ENCODE measurements around the gene LRRC31. TPM values are rescaled to one million over a fixed set of nuclear protein-coding genes. Genes with fewer than 3 reads are reported as not detected.
A peak's percentile ranks its signal among the peaks of the same experiment; 100 is the strongest.

Gene LRRC31
- total RNA-seq, 5 donors from 2014 or later (not counting 1 experiment from before 2014, with no cell fraction given) = not detected

GRCh38 chr3:169867584-169868210, 2.0 kb downstream of the LRRC31 start:
- ATAC-seq (replicated peaks in 1 of 4) = no peak
- DNase-seq = no peak
- H3K36me3 Mint-ChIP-seq = no peaks in the 10 kb centered on the region
- no peak overlapping the region for H3K4me3 Mint-ChIP-seq
- CTCF ChIA-PET = interaction anchor here (0.6 to 0.7 kb wide), 4 partner anchors 153 to 793 kb away, joined by 4 to 5 read pairs (median 4); no protein-coding TSS in a partner anchor
- Histone ChIP-seq H3K27ac (ENCODE audit: low read length) (no peak overlapping the region), H3K27me3 (replicated peaks in 1 of 2; ENCODE audit: control insufficient read depth in 2 of 2, extremely low read depth in 1 of 2, insufficient read depth in 2 of 2, low read length in 1 of 2) (peaks cover 0 to 4% of the 10 kb centered on the region in 2 experiments), H3K4me1 (ENCODE audit: control insufficient read depth in 1 of 2, extremely low read depth in 1 of 2, insufficient read depth in 2 of 2, low read length in 2 of 2) (peaks cover 26 to 39% of the 10 kb centered on the region in 2 experiments), H3K36me3 (ENCODE audit: control insufficient read depth in 2 of 2, extremely low read depth in 1 of 2, insufficient read depth in 1 of 2, low read length in 1 of 2) (no peaks in the 10 kb centered on the region), H3K9me3 (no peaks in the 10 kb centered on the region), H3K4me3 (ENCODE audit: control insufficient read depth in 1 of 2, extremely low read depth in 1 of 2, low read length in 1 of 2) (no peak overlapping the region)
- no peaks in the 10 kb centered on the region for H3K9me3 Mint-ChIP-seq
- POLR2A ChIA-PET = no interaction called here
- H3K27ac Mint-ChIP-seq = no peak overlapping the region
- peaks cover 0 to 3% of the 10 kb centered on the region in 2 donors for H3K27me3 Mint-ChIP-seq
- H3K4me1 Mint-ChIP-seq = peaks cover 45 to 53% (median 45%) of the 10 kb centered on the region in 3 donors
- WGBS (ENCODE audit: insufficient coverage) = 79% methylated on average over 2 of the region's 3 CpGs

DNA sequence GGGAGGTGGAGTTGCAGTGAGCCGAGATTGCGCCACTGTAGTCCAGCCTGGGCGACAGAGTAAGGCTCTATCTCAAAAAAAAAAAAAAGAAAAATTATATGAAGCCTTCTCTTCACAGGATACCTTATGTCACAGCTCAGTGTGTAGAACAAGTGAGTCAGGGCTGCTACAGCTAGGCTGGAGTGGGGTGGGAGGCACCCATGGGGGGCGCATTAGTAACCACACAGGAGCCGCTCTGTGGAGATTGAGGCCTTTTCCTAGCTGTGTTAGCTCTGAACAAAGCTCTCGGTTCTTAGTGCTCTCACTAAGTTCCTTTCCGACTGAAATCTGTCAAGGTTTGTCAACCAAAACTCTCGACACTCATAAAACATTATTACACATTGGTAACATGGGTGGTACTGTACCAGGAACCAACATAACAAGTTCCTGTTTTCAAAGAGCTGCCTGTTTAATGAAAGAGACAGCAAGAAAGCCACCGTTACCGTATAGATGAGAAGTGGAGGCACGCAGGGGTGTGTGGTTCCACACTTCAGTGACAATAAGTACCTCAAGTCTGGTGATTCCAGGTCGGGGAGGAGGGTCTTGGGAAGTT, 4.5 kb downstream of the LRRC31 start:
- no peaks in the 10 kb centered on the region for H3K36me3 ChIP-seq (ENCODE audit: control insufficient read depth in 2 of 2, extremely low read depth in 1 of 2, insufficient read depth in 1 of 2, low read length in 1 of 2)
- peak; percentile 78 to 85 (median 83) for ATAC-seq (replicated peaks in 1 of 4)
- H3K27ac ChIP-seq (ENCODE audit: low read length) = no peak overlapping the region
- H3K27me3 ChIP-seq (replicated peaks in 1 of 2; ENCODE audit: control insufficient read depth in 2 of 2, extremely low read depth in 1 of 2, insufficient read depth in 2 of 2, low read length in 1 of 2) = peaks cover 0 to 4% of the 10 kb centered on the region in 2 experiments
- peak in 10 of 35 experiments; percentile 1 to 29 (median 14) for DNase-seq
- CTCF ChIA-PET = interaction anchor here in 1 of 2 donors (0.8 kb wide), 2 partner anchors 171 to 285 kb away, joined by 3 read pairs; no protein-coding TSS in a partner anchor
- Mint-ChIP-seq H3K4me1 (peaks cover 28 to 37% (median 29%) of the 10 kb centered on the region in 3 donors), H3K9me3 (no peaks in the 10 kb centered on the region), H3K36me3 (no peaks in the 10 kb centered on the region), H3K27me3 (peaks cover 0 to 4% of the 10 kb centered on the region in 2 donors), H3K27ac (peak overlapping the region; percentile 88 to 92), H3K4me3 (peak overlapping the region in 2 of 3 donors; percentile 15 to 56)
- 12% methylated on average over 4 of the region's 12 CpGs for WGBS (ENCODE audit: insufficient coverage)
- H3K4me3 ChIP-seq (ENCODE audit: control insufficient read depth in 1 of 2, extremely low read depth in 1 of 2, low read length in 1 of 2) = no peak overlapping the region
- POLR2A ChIA-PET = interaction anchor here in 1 of 2 donors (0.6 kb wide), 1 partner anchor 272 kb away, joined by 3 read pairs; no protein-coding TSS in a partner anchor
- H3K4me1 ChIP-seq (ENCODE audit: control insufficient read depth in 1 of 2, extremely low read depth in 1 of 2, insufficient read depth in 2 of 2, low read length in 2 of 2) = peaks cover 17 to 26% of the 10 kb centered on the region in 2 experiments
- H3K9me3 ChIP-seq = no peaks in the 10 kb centered on the region

DNA sequence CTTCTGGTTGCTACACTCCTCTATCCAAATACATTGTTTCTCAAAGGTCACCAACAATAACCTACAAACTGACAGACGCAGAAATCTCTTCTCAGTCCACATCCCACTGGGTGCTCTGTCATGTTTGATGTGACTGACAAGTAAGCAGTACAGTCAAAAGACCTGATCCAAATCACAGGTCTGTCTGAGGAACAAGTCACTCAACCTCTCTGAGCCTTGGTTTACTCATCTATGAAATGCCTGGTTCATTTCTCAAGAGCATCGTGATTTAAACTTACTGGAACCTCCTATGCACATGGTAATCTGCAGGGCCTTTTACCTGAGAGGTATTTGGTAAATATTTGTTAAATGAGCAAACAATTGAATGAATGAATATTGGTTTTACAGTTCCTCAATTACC, 5.5 kb downstream of the LRRC31 start:
- Histone ChIP-seq H3K9me3 (no peaks in the 10 kb centered on the region), H3K4me3 (ENCODE audit: control insufficient read depth in 1 of 2, extremely low read depth in 1 of 2, low read length in 1 of 2) (no peak overlapping the region), H3K36me3 (ENCODE audit: control insufficient read depth in 2 of 2, extremely low read depth in 1 of 2, insufficient read depth in 1 of 2, low read length in 1 of 2) (no peaks in the 10 kb centered on the region), H3K4me1 (ENCODE audit: control insufficient read depth in 1 of 2, extremely low read depth in 1 of 2, insufficient read depth in 2 of 2, low read length in 2 of 2) (peaks cover 17 to 26% of the 10 kb centered on the region in 2 experiments), H3K27me3 (replicated peaks in 1 of 2; ENCODE audit: control insufficient read depth in 2 of 2, extremely low read depth in 1 of 2, insufficient read depth in 2 of 2, low read length in 1 of 2) (peaks cover 0 to 4% of the 10 kb centered on the region in 2 experiments), H3K27ac (ENCODE audit: low read length) (no peak overlapping the region)
- Mint-ChIP-seq H3K36me3 (no peaks in the 10 kb centered on the region), H3K9me3 (no peaks in the 10 kb centered on the region), H3K27ac (peak overlapping the region in 1 of 2 donors; percentile 44), H3K4me3 (no peak overlapping the region), H3K27me3 (peaks cover 0 to 4% of the 10 kb centered on the region in 2 donors), H3K4me1 (peaks cover 24 to 29% (median 25%) of the 10 kb centered on the region in 3 donors)
- ChIA-PET CTCF (interaction anchor here (0.7 to 1.5 kb wide), 4 partner anchors 23 to 946 kb away, joined by 3 to 5 read pairs (median 4); partner anchors contain the start of gene SEC62 (in 1 of the 2)), POLR2A (no interaction called here)
- no CpG with 5 or more reads among the region's 2 CpGs for WGBS (ENCODE audit: insufficient coverage)
- ATAC-seq (replicated peaks in 1 of 4) = no peak
- no peak for DNase-seq

GRCh38 chr3:169863458-169863899, 6.3 kb downstream of the LRRC31 start:
- H3K27me3 ChIP-seq (replicated peaks in 1 of 2; ENCODE audit: control insufficient read depth in 2 of 2, extremely low read depth in 1 of 2, insufficient read depth in 2 of 2, low read length in 1 of 2) = peaks cover 0 to 4% of the 10 kb centered on the region in 2 experiments
- peak; percentile 7 to 86 (median 42) for DNase-seq
- no peaks in the 10 kb centered on the region for H3K9me3 Mint-ChIP-seq
- no peaks in the 10 kb centered on the region for H3K9me3 ChIP-seq
- ATAC-seq (replicated peaks in 1 of 4) = peak; percentile 56 to 75 (median 60)
- POLR2A ChIA-PET = no interaction called here
- peak overlapping the region in 1 of 3 donors; percentile 47 for H3K4me3 Mint-ChIP-seq
- H3K36me3 ChIP-seq (ENCODE audit: control insufficient read depth in 2 of 2, extremely low read depth in 1 of 2, insufficient read depth in 1 of 2, low read length in 1 of 2) = no peaks in the 10 kb centered on the region
- no peaks in the 10 kb centered on the region for H3K36me3 Mint-ChIP-seq
- CTCF ChIA-PET = interaction anchor here (0.6 to 1.5 kb wide), 11 partner anchors 10 to 223 kb away, joined by 3 to 4 read pairs (median 4); partner anchors contain the start of gene SEC62 (in 1 of the 2)
- H3K4me1 Mint-ChIP-seq = peaks cover 24 to 29% (median 25%) of the 10 kb centered on the region in 3 donors
- H3K4me1 ChIP-seq (ENCODE audit: control insufficient read depth in 1 of 2, extremely low read depth in 1 of 2, insufficient read depth in 2 of 2, low read length in 2 of 2) = peaks cover 17 to 26% of the 10 kb centered on the region in 2 experiments
- peaks cover 0 to 4% of the 10 kb centered on the region in 2 donors for H3K27me3 Mint-ChIP-seq
- H3K27ac Mint-ChIP-seq = peak overlapping the region in 1 of 2 donors; percentile 22
- no peak overlapping the region for H3K27ac ChIP-seq (ENCODE audit: low read length)
- no peak overlapping the region for H3K4me3 ChIP-seq (ENCODE audit: control insufficient read depth in 1 of 2, extremely low read depth in 1 of 2, low read length in 1 of 2)
- WGBS (ENCODE audit: insufficient coverage) = 14% methylated on average over 1 of the region's 6 CpGs

- Histone ChIP-seq H3K9me3 (no peaks in the 10 kb centered on the region), H3K27ac (ENCODE audit: low read length) (no peak overlapping the region), H3K4me3 (ENCODE audit: control insufficient read depth in 1 of 2, extremely low read depth in 1 of 2, low read length in 1 of 2) (no peak overlapping the region), H3K27me3 (replicated peaks in 1 of 2; ENCODE audit: control insufficient read depth in 2 of 2, extremely low read depth in 1 of 2, insufficient read depth in 2 of 2, low read length in 1 of 2) (peaks cover 0 to 4% of the 10 kb centered on the region in 2 experiments), H3K36me3 (ENCODE audit: control insufficient read depth in 2 of 2, extremely low read depth in 1 of 2, insufficient read depth in 1 of 2, low read length in 1 of 2) (no peaks in the 10 kb centered on the region), H3K4me1 (ENCODE audit: control insufficient read depth in 1 of 2, extremely low read depth in 1 of 2, insufficient read depth in 2 of 2, low read length in 2 of 2) (peaks cover 17 to 26% of the 10 kb centered on the region in 2 experiments)
- H3K4me3 Mint-ChIP-seq = no peak overlapping the region
- peaks cover 0 to 4% of the 10 kb centered on the region in 2 donors for H3K27me3 Mint-ChIP-seq
- POLR2A ChIA-PET = interaction anchor here in 1 of 2 donors (0.6 kb wide), 1 partner anchor 17 kb away, joined by 6 read pairs; no protein-coding TSS in a partner anchor
- 76% methylated on average over 3 of the region's 5 CpGs for WGBS (ENCODE audit: insufficient coverage)
- H3K9me3 Mint-ChIP-seq = no peaks in the 10 kb centered on the region
- H3K36me3 Mint-ChIP-seq = no peaks in the 10 kb centered on the region
- no peak overlapping the region for H3K27ac Mint-ChIP-seq
- CTCF ChIA-PET = interaction anchor here (0.5 to 1.7 kb wide), 13 partner anchors 9 to 1012 kb away, joined by 3 to 9 read pairs (median 4); no protein-coding TSS in a partner anchor
- ATAC-seq (replicated peaks in 1 of 4) (no peak), DNase-seq (no peak)
- peaks cover 24 to 29% (median 25%) of the 10 kb centered on the region in 3 donors for H3K4me1 Mint-ChIP-seq
Measured at GRCh38 chr3:169861871-169862270, 7.9 kb downstream of the LRRC31 start.

DNA sequence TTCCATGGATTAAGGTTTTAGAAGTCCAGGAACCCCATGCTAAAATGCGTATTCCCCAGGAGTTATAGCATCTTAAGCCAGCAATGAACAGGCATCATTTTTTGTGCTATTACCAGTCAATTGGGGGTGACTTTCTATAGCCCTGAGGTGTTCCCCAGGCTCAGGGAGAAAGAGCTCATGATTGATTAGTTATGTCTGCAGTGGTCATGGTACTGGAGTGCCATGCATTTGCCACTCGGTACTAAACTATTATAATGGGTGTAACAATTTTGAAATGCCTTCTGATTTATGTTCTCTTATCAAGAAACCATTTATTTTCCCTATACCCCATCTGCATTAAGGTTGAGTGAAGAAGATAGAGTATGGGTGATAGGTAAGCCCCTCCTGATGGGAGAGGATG, 11.9 kb downstream of the LRRC31 start:
- DNase-seq (no peak), ATAC-seq (replicated peaks in 1 of 4) (no peak)
- Histone ChIP-seq H3K4me1 (ENCODE audit: control insufficient read depth in 1 of 2, extremely low read depth in 1 of 2, insufficient read depth in 2 of 2, low read length in 2 of 2) (no peaks in the 10 kb centered on the region), H3K27me3 (replicated peaks in 1 of 2; ENCODE audit: control insufficient read depth in 2 of 2, extremely low read depth in 1 of 2, insufficient read depth in 2 of 2, low read length in 1 of 2) (peaks cover 0 to 12% of the 10 kb centered on the region in 2 experiments), H3K36me3 (ENCODE audit: control insufficient read depth in 2 of 2, extremely low read depth in 1 of 2, insufficient read depth in 1 of 2, low read length in 1 of 2) (no peaks in the 10 kb centered on the region), H3K9me3 (no peaks in the 10 kb centered on the region), H3K27ac (ENCODE audit: low read length) (no peak overlapping the region), H3K4me3 (ENCODE audit: control insufficient read depth in 1 of 2, extremely low read depth in 1 of 2, low read length in 1 of 2) (no peak overlapping the region)
- no CpG with 5 or more reads among the region's 2 CpGs for WGBS (ENCODE audit: insufficient coverage)
- ChIA-PET POLR2A (interaction anchor here in 1 of 2 donors (0.5 kb wide), 1 partner anchor 14 kb away, joined by 7 read pairs; no protein-coding TSS in a partner anchor), CTCF (interaction anchor here in 1 of 2 donors (0.6 kb wide), 1 partner anchor 1236 kb away, joined by 3 read pairs; no protein-coding TSS in a partner anchor)
- H3K4me1 Mint-ChIP-seq = no peaks in the 10 kb centered on the region
- H3K9me3 Mint-ChIP-seq = no peaks in the 10 kb centered on the region
- no peaks in the 10 kb centered on the region for H3K36me3 Mint-ChIP-seq
- no peak overlapping the region for H3K4me3 Mint-ChIP-seq
- H3K27ac Mint-ChIP-seq = no peak overlapping the region
- peaks cover 5 to 8% of the 10 kb centered on the region in 2 donors for H3K27me3 Mint-ChIP-seq
